H1 (cell line): ENCODE measurements around the gene TBC1D12.

Source experiments
- CEBPB ChIP-seq: IDR thresholded peaks from 2 replicates; pipeline ENCODE4 v1.6.1; 2012; ENCODE audit warnings: low read depth, low read length
- CTCF ChIP-seq, 3 experiments: IDR thresholded peaks; 1 replicate in 2 of 3; 2 replicates in 1 of 3; pipeline versions ENCODE4 v1.5.1 to v1.6.1; 2011; ENCODE audit warnings: low read length in 3 of 3, mild to moderate bottlenecking in 3 of 3, inconsistent platforms in 2 of 3, low read depth in 1 of 3, moderate library complexity in 1 of 3; ENCODE audit not compliant: insufficient read depth in 1 of 3; ENCODE audit errors: control extremely low read depth in 1 of 3
- EP300 ChIP-seq, 2 experiments: IDR thresholded peaks; 1 replicate in 1 of 2; 2 replicates in 1 of 2; pipeline ENCODE4 v1.6.1; 2011 to 2012; ENCODE audit warnings: low read depth in 2 of 2, low read length in 2 of 2, mild to moderate bottlenecking in 2 of 2, borderline replicate concordance in 1 of 2, inconsistent platforms in 1 of 2, moderate library complexity in 1 of 2
- EZH2 ChIP-seq: fragments of 200-600 bp; sonication (generic); IDR thresholded peaks from 2 replicates; pipeline ENCODE4 v1.7.1; 2012; ENCODE audit warnings: low read depth, mild to moderate bottlenecking, moderate library complexity, low read length, inconsistent platforms; ENCODE audit not compliant: severe bottlenecking
- MAFK ChIP-seq: IDR thresholded peaks from 2 replicates; pipeline ENCODE4 v1.6.1; 2012; ENCODE audit warnings: low read depth, mild to moderate bottlenecking, improper control_type of control experiment, low read length
- MAX ChIP-seq: IDR thresholded peaks from 2 replicates; pipeline ENCODE4 v1.6.1; 2012; ENCODE audit warnings: inconsistent platforms
- RAD21 ChIP-seq, 2 experiments: IDR thresholded peaks in 1 of 2; conservative IDR thresholded peaks in 1 of 2; 2 replicates each; pipeline ENCODE4 v1.6.1; 2011; ENCODE audit warnings: low read depth in 2 of 2, low read length in 2 of 2, improper control_type of control experiment in 1 of 2, inconsistent platforms in 1 of 2, mild to moderate bottlenecking in 1 of 2, moderate library complexity in 1 of 2

- no peak for TF ChIP-seq CTCF (IDR thresholded peaks at IDR 0.05; ENCODE audit: control extremely low read depth in 1 of 3, insufficient read depth in 1 of 3, low read depth in 1 of 3, low read length in 3 of 3)
- TF ChIP-seq EP300 (IDR thresholded peaks at IDR 0.05; ENCODE audit: borderline replicate concordance in 1 of 2, low read depth in 2 of 2, low read length in 2 of 2): no peak
- TF ChIP-seq MAFK: no peak
- TF ChIP-seq EZH2: no peak
- no peak for TF ChIP-seq RAD21 (IDR thresholded peaks at IDR 0.05 in 1 of 2, conservative IDR thresholded peaks at IDR 0.05 in 1 of 2; ENCODE audit: low read depth in 2 of 2, low read length in 2 of 2)
- TF ChIP-seq CEBPB: no peak
- TF ChIP-seq MAX: no peak
These were observed 54.6 kb downstream of the TBC1D12 start for GRCh38 chr10:94456942-94457341.
